COLO829 (cell line): ENCODE data around the gene MEX3C.
A peak's percentile ranks its signal among the peaks of the same experiment; 100 is the strongest.

Source experiments
- DNase-seq: peaks from one replicate; pipeline ENCODE4 v3.0.0; 2012; ENCODE audit warnings: low spot score

MEX3C gene

GRCh38 chr18:51191128-51191717 is 6.3 kb downstream of the MEX3C start:
- DNase-seq, result no peak

DNA sequence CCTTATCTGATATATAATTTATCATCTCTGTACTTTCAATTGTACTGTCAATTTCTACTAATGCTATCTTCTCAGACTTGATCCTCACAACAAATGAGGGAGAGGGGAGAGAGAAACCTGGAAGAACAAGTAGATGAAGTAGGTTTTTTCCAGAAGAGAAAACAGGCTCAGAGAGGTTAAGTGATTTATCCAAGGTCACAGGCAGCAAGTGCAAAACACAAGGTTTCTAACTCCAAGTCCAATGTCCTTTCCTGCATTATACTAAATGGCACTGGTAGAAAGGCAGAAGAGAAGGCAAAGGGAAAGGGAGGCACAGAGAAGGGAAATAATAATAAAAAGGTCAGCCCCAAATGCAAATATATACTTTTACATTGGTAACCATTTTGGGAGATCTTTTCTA is 7.5 kb downstream of the MEX3C start:
- no peak for DNase-seq

DNA sequence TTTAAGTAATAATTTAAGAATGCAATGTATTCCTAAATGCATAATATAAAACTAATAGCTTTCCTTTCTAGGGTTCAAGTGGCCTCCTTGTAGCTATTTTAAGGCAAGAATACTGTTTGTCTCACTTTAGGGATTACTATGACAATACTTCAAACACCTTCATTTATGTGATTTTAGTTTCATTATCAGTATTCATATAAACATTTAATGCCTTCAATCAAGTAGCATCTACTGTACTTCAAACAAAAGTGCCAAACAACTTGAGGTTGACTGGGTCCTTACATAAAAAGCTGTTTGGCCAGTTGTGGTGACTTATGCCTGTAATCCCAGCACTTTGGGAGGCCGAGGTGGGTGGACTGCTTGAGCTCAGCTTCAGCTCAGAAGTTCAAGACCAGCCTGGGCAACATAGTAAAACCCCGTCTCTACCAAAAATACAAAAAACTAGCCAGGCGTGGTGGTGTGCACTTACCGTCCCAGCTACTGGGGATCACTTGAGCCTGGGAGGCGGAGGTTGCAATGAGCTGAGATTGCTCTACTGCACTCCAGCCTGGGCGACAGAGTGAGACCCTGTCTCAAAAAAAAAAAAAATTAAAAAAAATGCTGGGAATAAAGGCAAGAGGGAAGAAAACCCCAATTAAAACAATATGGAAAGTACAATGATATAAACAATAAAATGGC is 9.3 kb downstream of the MEX3C start:
- no peak for DNase-seq

GRCh38 chr18:51185075-51185474 is 12.4 kb downstream of the MEX3C start:
- no peak for DNase-seq

- DNase-seq, result no peak
These were observed 13.4 kb downstream of the MEX3C start for GRCh38 chr18:51184091-51184457.

DNA sequence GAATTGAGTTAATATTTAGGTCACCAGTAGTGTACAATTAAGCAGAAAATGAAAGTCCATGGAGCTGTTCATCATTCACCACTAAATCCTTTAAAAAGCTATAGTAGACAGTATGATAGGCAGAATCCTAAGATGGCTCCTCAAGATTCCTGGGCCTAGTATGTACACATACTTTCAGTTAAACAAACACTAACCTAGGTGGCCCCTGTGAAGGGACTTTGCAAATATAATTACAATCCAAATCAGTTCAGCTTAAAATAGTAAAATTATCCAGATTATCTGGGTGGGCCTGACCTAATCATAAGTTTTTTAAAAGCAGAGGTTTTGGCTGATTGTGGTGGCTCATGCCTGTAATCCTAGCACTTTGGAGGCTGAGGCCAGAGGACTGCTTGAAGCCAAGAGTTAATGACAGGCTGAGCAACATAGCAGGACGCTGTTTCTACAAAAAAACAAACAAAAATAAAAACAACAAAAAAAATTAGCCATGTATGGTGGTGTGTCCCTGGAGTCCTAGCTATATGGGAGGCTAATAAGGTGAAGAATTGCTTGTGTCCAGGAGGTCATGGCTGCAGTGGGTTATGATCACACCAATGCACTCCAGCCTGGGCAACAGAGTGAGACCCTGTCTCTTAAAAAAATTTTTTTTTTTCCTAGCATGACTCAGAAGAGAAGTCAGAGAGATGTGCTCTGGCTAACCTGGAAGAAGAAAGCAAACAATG is 13.9 kb downstream of the MEX3C start:
- no peak for DNase-seq

DNA sequence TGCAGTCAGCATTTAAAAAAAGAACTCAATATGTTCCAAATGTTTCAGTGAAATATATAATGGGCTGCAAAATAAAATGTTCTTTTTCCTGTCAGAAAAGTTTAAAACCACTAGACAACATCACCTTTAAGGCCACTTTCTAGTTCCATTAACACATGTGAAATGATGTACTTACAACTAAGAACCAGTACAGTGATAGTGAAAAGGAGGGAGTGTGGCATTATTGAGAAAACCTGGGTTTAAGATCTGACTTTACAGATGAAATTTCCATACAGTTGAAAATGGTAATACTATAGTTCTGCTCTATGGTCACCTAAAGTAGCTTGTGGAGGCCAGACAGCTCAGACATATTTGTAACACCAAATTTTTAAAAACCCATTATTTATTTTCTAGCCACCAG is 14.7 kb downstream of the MEX3C start:
- no peak for DNase-seq

GRCh38 chr18:51171625-51172259 is 25.7 kb downstream of the MEX3C start:
- no peak for DNase-seq

GRCh38 chr18:51171223-51171622 is 26.3 kb downstream of the MEX3C start:
- no peak for DNase-seq

DNA sequence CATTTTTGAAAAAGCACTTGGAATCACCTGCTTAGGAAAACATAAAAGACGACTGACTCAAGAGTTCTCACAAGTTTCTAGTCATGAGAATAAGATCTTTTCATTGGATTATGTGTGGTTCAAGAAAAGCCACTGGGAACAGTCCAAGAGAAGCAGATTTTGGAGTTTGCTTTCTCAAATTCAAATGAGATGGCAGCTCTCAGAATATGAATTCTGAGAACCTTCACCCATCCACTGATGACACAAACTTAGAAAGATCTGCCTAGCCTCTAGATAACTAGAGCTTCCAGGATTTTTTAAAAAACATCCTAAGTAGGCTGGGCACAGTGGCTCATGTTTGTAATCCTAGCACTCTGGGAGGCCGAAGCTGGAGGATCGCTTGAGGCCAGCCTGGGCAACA is 26.8 kb downstream of the MEX3C start:
- no peak for DNase-seq

GRCh38 chr18:51169731-51170130 is 27.8 kb downstream of the MEX3C start:
- no peak for DNase-seq

DNA sequence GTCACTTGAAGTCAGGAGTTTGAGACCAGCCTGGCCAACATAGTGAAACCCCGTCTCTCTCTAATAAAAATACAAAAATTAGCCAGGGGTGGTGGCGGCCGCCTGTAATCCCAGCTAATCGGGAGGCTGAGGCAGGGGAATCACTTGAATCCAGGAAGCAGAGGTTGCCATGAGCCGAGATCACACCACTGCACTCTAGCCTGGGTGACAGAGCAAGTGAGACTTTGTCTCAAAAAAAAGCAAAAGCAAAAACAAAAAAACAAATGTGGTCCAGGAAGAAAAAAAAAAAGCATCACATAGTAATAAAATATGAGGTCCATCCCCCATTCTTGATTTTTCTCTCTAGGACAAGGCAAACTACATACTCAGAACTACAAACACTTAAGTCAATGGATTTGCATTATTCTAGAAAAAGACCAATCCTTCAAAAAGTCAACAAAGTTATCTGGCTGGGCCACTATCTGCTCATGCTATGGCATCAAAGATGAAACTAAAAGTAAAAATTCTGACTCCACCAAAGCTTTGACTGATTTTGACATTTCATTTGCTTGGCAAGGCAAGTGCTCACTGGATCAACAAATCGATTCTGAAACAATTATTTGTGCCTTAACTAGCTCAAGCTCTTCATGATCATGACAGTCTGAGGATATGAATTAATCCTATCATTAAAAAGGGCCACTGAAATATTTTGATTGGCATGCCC is 28.4 kb downstream of the MEX3C start:
- no peak for DNase-seq

DNA sequence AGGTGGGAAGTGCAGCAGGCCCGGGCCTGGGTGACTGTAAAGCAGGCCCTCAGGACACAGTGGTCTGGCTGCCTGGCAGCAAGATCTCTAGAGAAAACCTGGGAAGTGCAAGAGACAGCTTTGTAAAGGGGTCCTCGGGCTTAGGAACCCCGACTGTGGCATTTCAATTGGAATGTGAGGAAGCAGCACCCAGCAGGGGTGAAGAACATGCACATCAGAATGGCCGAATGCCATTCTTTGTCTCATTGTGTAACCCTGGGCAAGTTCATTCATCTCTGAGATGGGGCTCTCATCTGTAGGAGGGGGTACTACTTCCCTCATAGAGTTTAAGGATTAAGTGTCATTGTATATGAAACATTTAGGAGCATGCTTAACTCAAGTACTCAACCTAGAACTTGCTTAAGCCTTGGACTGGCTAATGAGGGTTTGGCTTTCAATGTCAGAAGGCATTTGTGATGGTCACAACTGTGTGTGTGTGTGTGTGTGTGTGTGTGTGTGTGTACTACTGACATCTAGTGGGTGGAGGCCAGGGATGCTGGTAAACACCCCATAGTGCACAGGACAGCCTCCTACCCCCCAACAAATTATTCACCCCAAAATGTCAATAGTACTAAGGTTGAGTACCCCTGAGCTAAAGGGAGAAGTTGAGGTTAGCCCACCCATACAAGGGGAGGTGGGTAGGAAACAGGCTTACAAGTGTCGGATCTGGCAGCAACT is 29.3 kb downstream of the MEX3C start:
- DNase-seq, result no peak

DNA sequence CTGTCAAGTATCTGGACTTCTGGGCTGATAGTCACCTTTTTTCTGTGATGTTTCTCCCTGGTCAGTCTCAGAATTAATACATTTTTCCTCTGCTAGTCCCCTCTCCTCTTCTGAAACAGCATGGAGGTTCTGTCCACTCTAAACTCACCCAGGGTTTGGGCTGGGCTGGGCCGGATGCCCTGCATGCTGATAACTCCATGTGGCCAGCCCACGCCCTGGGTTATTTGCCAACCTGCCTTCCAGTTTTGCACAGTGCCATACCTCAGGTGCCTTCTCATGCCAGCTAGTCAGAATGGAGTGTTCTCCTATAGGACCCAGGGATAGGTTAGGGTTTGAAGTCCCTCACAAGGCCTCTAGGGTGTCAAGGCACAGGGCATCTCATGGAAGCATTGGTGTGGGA is 32.2 kb downstream of the MEX3C start:
- no peak for DNase-seq

GRCh38 chr18:51164761-51165281 is 32.7 kb downstream of the MEX3C start:
- DNase-seq, result peak; percentile 90

DNA sequence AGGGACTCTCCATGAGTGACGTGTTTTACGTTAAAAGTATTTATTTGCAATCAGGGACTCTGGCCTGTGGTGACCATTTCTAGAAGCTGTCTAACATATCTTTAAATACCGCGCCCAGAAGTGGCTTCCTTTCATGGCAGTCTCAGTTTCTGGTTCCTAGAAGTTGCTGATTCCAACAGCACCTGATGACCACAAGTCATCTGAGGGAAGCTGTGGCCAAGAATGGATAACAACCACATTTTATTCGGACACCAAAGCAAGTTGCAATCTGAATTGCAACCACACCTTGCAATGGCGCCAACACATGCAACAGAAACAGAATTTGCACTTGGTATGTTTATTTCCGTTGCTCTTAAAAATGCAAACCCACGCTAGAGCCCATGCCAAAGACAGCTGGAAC is 33.1 kb downstream of the MEX3C start:
- peak; percentile 4 for DNase-seq

GRCh38 chr18:51163543-51163942 is 33.9 kb downstream of the MEX3C start:
- DNase-seq, result no peak

- no peak for DNase-seq
These were observed 34.9 kb downstream of the MEX3C start for GRCh38 chr18:51162617-51163016.

DNA sequence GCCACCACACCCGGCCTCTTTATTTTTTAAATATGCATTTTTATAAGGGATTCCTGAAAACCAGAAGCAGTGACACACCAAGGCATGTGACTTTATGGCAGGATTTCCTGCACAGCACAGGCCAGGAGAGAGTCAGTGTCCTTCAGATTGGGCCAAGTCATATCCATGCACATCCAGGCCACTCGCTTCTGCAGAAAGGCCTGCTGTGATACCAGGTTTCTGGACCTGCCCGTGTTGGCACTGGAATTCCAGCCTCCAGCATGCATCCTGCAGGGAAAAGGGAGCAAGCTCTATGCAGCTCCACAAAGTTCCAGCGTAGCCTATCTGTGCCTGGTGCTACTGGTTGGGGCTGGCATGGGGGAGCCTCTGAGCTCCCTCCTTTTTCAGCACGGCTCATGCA is 36.8 kb downstream of the MEX3C start:
- no peak for DNase-seq

GRCh38 chr18:51157215-51157614 is 40.3 kb downstream of the MEX3C start:
- DNase-seq, result no peak

GRCh38 chr18:51154431-51155063 is 42.9 kb downstream of the MEX3C start:
- no peak for DNase-seq
